Osteocyte (in vitro differentiated cells): ENCODE data around the gene BEAN1. TPM values are rescaled to one million over a fixed set of nuclear protein-coding genes. Genes with fewer than 3 reads are reported as not detected.
A peak's percentile ranks its signal among the peaks of the same experiment; 100 is the strongest.

Experiments
- DNase-seq: peaks from one replicate; pipeline ENCODE4 v3.0.0; 2021; ENCODE audit warnings: mixed read lengths; ENCODE audit not compliant: unreplicated experiment; ENCODE audit errors: extremely low spot score
- H3K27ac Mint-ChIP-seq: one replicate; pipeline ENCODE4 v1.8.0; 2021; ENCODE audit warnings: mild to moderate bottlenecking, mixed read lengths; ENCODE audit not compliant: unreplicated experiment
- H3K27me3 Mint-ChIP-seq: one replicate; pipeline ENCODE4 v1.8.0; 2021; ENCODE audit warnings: mixed read lengths; ENCODE audit not compliant: unreplicated experiment
- H3K36me3 Mint-ChIP-seq: one replicate; pipeline ENCODE4 v1.8.0; 2021; ENCODE audit warnings: mixed read lengths; ENCODE audit not compliant: unreplicated experiment
- H3K4me1 Mint-ChIP-seq: one replicate; pipeline ENCODE4 v1.8.0; 2021; ENCODE audit warnings: mixed read lengths; ENCODE audit not compliant: unreplicated experiment
- H3K4me3 Mint-ChIP-seq: one replicate; pipeline ENCODE4 v1.8.0; 2021; ENCODE audit warnings: mild to moderate bottlenecking, moderate library complexity, mixed read lengths; ENCODE audit not compliant: unreplicated experiment
- H3K9me3 Mint-ChIP-seq: one replicate; pipeline ENCODE4 v1.8.0; 2021; ENCODE audit warnings: mixed read lengths; ENCODE audit not compliant: unreplicated experiment
- total RNA-seq: library from RNA; stranded (reverse); gene quantifications from 2 replicates; pipeline ENCODE4 v1.2.1, GENCODE V29; 2021
- TF ChIP-seq, protein P1 (sequence below): fragments of 200-600 bp; sonication (generic); IDR thresholded peaks from 2 replicates; pipeline ENCODE4 v1.5.0; 2021; ENCODE audit warnings: antibody characterized with exemption, mild to moderate bottlenecking, moderate library complexity

Gene BEAN1
- total RNA-seq, 1 donor from 2014 or later: 0.97 TPM

DNA sequence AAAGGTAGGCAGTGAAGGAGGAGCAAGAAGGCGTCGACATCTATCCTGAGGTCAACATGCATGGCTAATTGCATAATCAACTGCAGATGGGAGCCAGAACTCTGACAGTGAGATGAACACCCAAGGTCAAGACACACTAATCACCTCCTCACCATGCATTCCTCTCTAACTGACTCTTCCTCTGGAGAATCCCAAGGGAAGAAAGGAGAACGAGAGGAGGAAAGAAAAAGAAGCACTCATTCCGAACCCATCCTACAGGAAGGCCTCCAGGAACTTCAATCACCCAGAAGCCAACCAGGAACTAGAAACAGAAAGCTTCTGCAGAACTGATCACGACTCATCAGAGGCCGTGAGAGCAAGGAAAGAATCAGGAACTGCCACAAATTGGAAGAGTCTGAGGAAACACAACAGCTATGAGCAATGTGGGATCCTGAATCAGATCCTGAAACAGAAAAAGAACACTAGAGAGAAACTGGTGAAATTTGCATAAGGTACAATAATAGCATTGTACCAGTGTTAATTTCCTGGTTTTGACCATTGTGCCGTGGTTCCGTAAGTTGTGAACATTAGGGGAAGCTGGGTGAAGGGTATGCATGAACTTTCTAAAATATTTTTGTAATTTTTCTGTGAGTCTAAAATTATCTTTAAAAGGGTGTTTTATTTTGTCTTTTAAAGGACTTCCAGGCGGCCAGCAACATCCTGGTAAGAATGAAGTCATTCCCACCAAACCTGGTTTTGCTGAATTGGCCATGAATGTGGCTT, 10.0 kb upstream of the BEAN1 start:
- H3K4me3 Mint-ChIP-seq: no peak overlapping the region

DNA sequence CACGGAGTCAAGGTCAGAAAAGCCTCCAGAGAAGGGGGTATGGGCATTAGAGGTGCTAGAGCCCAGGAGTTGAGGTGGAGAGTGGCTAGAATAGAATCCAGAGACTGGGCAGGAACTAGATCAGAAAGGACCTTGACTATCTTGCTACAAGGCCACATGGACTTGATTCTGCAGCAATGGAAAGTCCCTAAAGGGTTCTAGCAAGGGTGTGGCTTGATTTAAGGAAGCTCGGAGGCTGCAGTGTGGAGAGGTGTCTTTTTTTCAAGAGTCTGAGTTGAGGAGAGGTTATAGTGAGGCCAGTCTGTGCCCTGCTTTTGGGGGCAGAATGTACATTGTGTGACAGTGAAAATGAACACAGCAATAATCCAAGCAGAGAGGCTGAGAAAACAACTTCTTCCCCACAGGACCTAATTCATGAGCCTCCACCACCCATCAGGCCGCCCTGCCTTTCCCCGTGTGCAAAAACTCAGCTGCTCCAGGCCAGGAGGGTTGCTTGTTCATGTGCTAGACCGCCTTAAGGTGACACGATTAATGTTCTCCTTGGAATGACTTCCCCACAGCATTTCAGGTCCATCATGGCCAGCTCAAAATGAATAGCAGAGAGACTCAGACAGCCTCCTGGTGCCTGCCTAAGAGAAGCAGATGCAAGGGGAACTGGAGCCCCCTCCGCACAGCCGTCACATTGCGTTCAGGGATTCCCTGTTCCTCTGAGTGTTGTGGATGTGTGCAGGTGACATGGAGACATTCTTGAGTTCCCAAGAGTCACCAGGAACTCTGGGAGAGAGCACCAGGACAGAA, 8.7 kb upstream of the BEAN1 start:
- H3K36me3 Mint-ChIP-seq: no peaks in the 10 kb centered on the region
- peaks cover 12% of the 10 kb centered on the region for H3K27me3 Mint-ChIP-seq
- peak; percentile 53 for DNase-seq
- TF ChIP-seq, protein P1, sequence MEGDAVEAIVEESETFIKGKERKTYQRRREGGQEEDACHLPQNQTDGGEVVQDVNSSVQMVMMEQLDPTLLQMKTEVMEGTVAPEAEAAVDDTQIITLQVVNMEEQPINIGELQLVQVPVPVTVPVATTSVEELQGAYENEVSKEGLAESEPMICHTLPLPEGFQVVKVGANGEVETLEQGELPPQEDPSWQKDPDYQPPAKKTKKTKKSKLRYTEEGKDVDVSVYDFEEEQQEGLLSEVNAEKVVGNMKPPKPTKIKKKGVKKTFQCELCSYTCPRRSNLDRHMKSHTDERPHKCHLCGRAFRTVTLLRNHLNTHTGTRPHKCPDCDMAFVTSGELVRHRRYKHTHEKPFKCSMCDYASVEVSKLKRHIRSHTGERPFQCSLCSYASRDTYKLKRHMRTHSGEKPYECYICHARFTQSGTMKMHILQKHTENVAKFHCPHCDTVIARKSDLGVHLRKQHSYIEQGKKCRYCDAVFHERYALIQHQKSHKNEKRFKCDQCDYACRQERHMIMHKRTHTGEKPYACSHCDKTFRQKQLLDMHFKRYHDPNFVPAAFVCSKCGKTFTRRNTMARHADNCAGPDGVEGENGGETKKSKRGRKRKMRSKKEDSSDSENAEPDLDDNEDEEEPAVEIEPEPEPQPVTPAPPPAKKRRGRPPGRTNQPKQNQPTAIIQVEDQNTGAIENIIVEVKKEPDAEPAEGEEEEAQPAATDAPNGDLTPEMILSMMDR: no peak
- H3K9me3 Mint-ChIP-seq: peaks cover 7% of the 10 kb centered on the region
- peaks cover 5% of the 10 kb centered on the region for H3K4me1 Mint-ChIP-seq
- H3K27ac Mint-ChIP-seq: no peak overlapping the region
- H3K4me3 Mint-ChIP-seq: no peak overlapping the region

More for the DNA sequence above, 10.0 kb upstream of the BEAN1 start:
- TF ChIP-seq, protein P1: no peak
- Mint-ChIP-seq H3K9me3 (peaks cover 7% of the 10 kb centered on the region), H3K4me1 (peaks cover 5% of the 10 kb centered on the region), H3K27me3 (peaks cover 4% of the 10 kb centered on the region), H3K27ac (no peak overlapping the region), H3K36me3 (no peaks in the 10 kb centered on the region)
- DNase-seq: peak; percentile 13

DNA sequence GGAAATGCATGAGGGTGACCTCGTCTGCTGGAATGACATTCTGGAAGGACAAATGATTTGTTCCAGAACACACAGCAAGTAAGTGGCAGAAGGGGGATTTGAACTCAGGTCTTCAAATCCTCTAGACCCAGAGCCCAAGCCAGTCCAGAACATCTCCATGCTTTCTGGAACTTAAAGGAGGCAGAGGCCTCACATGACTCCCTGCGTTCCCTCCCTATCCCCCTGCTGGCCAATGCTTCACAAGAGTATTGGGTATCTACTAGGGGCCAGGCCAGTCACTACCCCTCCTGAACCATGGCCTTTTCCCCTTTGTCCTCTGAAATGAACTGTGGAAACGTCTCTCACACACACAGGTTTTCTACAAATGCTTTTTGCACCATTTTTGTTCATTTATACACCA, 7.6 kb upstream of the BEAN1 start:
- H3K36me3 Mint-ChIP-seq: no peaks in the 10 kb centered on the region
- no peak overlapping the region for H3K27ac Mint-ChIP-seq
- H3K9me3 Mint-ChIP-seq: peaks cover 7% of the 10 kb centered on the region
- no peak overlapping the region for H3K4me3 Mint-ChIP-seq
- TF ChIP-seq, protein P1: no peak
- H3K27me3 Mint-ChIP-seq: peaks cover 18% of the 10 kb centered on the region
- peak; percentile 32 for DNase-seq
- H3K4me1 Mint-ChIP-seq: peaks cover 5% of the 10 kb centered on the region

DNA sequence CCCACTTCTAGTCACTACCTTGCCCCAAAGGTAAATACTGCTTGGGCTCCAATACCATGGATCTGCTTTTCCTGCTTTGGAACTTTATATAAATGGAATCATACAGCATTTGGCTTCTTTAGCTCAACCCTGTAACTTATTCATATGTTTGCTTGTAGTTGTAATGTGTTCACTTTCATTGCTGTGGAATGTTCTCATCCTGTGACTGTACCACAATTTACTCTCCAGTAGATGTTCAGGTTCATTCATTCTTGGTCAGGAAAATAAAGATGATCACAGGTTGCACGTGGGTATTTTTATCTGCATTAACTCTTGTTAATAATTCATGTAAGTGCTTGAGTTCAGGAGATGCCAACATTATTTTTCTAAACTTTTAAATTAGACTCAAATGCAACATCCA, 6.7 kb upstream of the BEAN1 start:
- Mint-ChIP-seq H3K36me3 (no peaks in the 10 kb centered on the region), H3K9me3 (peaks cover 7% of the 10 kb centered on the region), H3K27ac (no peak overlapping the region), H3K27me3 (peaks cover 26% of the 10 kb centered on the region), H3K4me3 (no peak overlapping the region), H3K4me1 (peaks cover 5% of the 10 kb centered on the region)
- TF ChIP-seq, protein P1: no peak
- no peak for DNase-seq

DNA sequence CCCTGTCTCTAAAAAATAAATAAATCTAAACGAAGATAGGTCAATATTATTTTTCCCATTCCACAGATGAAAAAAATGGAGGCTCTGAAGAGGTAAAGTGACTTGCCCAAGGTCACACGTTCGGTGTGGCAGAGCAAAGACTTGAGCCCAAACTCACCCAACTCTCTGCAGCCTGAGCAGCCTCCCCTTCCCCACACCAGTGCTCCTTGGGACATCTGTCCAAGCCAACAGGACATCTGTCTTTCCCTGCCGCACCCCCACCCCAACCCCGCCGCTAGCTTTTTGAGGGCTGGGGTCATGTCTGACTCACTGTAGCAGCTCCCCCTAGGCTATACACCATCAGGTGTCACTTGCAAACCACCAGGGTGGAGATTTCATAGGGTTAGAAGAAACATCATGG, 5.2 kb upstream of the BEAN1 start:
- Mint-ChIP-seq H3K27ac (no peak overlapping the region), H3K4me3 (no peak overlapping the region), H3K36me3 (no peaks in the 10 kb centered on the region), H3K4me1 (peaks cover 7% of the 10 kb centered on the region), H3K27me3 (peaks cover 33% of the 10 kb centered on the region), H3K9me3 (peaks cover 7% of the 10 kb centered on the region)
- no peak for DNase-seq
- TF ChIP-seq, protein P1: no peak
